ENCODE data around the gene IDH3B. TPM values are rescaled to one million over a fixed set of nuclear protein-coding genes. Genes with fewer than 3 reads are reported as not detected.

IDH3B gene
- total RNA-seq, 1 donor from 2014 or later, result 93.1 TPM

GRCh38 chr20:2626853-2627541 is 37.0 kb downstream of the IDH3B start:
- no peak for DNase-seq (ENCODE audit: low spot score in 2 of 2, unreplicated experiment in 2 of 2)
- H3K4me1 Mint-ChIP-seq, result no peaks in the 10 kb centered on the region
- TF ChIP-seq, protein P1, sequence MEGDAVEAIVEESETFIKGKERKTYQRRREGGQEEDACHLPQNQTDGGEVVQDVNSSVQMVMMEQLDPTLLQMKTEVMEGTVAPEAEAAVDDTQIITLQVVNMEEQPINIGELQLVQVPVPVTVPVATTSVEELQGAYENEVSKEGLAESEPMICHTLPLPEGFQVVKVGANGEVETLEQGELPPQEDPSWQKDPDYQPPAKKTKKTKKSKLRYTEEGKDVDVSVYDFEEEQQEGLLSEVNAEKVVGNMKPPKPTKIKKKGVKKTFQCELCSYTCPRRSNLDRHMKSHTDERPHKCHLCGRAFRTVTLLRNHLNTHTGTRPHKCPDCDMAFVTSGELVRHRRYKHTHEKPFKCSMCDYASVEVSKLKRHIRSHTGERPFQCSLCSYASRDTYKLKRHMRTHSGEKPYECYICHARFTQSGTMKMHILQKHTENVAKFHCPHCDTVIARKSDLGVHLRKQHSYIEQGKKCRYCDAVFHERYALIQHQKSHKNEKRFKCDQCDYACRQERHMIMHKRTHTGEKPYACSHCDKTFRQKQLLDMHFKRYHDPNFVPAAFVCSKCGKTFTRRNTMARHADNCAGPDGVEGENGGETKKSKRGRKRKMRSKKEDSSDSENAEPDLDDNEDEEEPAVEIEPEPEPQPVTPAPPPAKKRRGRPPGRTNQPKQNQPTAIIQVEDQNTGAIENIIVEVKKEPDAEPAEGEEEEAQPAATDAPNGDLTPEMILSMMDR (IDR thresholded peaks at IDR 0.05; ENCODE audit: unreplicated experiment), result no peak
- H3K9me3 Mint-ChIP-seq, result peaks cover 33% of the 10 kb centered on the region
- H3K4me3 Mint-ChIP-seq, result no peak overlapping the region
- H3K27me3 Mint-ChIP-seq (ENCODE audit: low read depth), result peaks cover 44% of the 10 kb centered on the region
- no peaks in the 10 kb centered on the region for H3K36me3 Mint-ChIP-seq
- H3K27ac Mint-ChIP-seq, result no peak overlapping the region

- TF ChIP-seq, protein P1 (IDR thresholded peaks at IDR 0.05; ENCODE audit: unreplicated experiment), result no peak
- Mint-ChIP-seq H3K4me1 (no peaks in the 10 kb centered on the region), H3K27ac (no peak overlapping the region), H3K27me3 (ENCODE audit: low read depth) (peaks cover 48% of the 10 kb centered on the region), H3K9me3 (peaks cover 25% of the 10 kb centered on the region), H3K4me3 (no peak overlapping the region), H3K36me3 (no peaks in the 10 kb centered on the region)
- no peak for DNase-seq (ENCODE audit: low spot score in 2 of 2, unreplicated experiment in 2 of 2)
These were observed 39.0 kb downstream of the IDH3B start for GRCh38 chr20:2625062-2625461.

DNA sequence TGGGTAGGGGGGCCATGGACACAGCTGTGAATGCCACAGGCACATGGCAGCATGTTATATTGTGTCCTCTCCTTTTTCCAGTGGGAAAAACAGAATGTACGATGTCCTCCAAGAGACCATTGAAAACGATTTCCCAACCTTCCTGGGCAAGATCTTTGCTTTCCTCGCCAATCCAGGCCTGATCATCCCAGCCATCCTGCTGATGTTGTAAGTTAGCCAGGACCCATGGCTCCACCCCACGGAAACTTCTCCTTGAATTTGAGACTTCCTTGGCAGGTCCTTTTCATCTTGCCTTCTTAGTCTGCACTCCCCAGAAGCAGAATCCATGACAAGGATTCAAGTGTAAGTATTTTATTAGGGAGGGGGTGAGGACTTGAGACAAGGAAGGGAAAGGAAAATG is 39.8 kb downstream of the IDH3B start:
- no peaks in the 10 kb centered on the region for H3K4me1 Mint-ChIP-seq
- H3K27me3 Mint-ChIP-seq (ENCODE audit: low read depth), result peaks cover 57% of the 10 kb centered on the region
- H3K9me3 Mint-ChIP-seq, result peaks cover 30% of the 10 kb centered on the region
- H3K4me3 Mint-ChIP-seq, result no peak overlapping the region
- no peak for DNase-seq (ENCODE audit: low spot score in 2 of 2, unreplicated experiment in 2 of 2)
- H3K36me3 Mint-ChIP-seq, result no peaks in the 10 kb centered on the region
- H3K27ac Mint-ChIP-seq, result no peak overlapping the region
- TF ChIP-seq, protein P1 (IDR thresholded peaks at IDR 0.05; ENCODE audit: unreplicated experiment), result no peak

DNA sequence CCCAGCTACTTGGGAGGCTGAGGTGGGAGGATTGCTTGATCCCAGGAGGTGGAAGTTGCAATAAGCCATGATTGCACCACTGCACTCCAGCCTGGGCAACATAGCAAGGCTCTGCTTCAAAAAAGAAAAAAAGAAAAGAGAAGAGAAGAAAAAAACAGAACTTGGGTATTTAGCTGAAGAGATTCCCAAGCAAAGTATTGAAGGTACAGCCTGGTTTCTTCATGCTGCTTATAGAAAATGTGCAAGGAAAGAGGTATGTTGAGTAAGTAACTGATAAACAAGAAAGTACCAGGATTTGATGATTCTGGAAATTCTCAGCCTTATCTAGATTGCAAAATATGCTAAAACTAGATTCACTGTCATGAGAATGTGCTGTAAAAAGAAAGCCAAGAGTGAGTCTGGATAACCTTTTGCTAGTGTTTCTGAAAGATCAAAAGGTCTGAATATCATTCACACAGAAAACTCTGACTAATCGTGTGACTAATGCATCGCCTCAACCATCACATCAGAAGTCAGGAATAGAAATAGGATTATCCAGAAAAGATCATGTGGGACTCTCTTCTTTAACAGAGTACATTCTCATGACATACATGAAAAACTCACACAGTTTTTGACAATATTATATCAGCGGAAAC is 43.9 kb downstream of the IDH3B start:
- no peak for DNase-seq (ENCODE audit: low spot score in 2 of 2, unreplicated experiment in 2 of 2)
- TF ChIP-seq, protein P1 (IDR thresholded peaks at IDR 0.05; ENCODE audit: unreplicated experiment), result no peak
- Mint-ChIP-seq H3K4me1 (no peaks in the 10 kb centered on the region), H3K36me3 (no peaks in the 10 kb centered on the region), H3K27me3 (ENCODE audit: low read depth) (peaks cover 77% of the 10 kb centered on the region), H3K4me3 (no peak overlapping the region), H3K9me3 (peaks cover 19% of the 10 kb centered on the region), H3K27ac (no peak overlapping the region)

DNA sequence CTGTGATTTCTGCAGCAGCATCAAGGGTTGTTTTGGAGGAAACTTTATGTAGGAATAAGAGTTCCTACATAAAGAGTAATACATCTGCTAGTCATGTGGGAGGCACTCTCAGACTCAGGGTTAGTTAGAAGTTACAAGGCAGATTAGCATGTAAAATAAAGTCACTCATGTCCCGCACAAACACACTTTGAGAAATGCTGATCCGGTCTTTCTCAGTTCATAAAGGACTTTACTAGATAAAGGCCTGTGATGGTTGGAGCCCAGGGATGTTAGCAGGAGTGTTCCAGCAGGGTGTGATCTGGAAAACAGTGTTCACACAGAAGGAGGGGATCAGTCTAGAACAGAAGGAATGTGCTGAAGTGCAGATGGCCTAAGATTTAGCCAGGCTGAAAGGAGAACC is 44.7 kb downstream of the IDH3B start:
- Mint-ChIP-seq H3K27ac (no peak overlapping the region), H3K36me3 (no peaks in the 10 kb centered on the region), H3K4me1 (no peaks in the 10 kb centered on the region), H3K27me3 (ENCODE audit: low read depth) (peaks cover 72% of the 10 kb centered on the region), H3K9me3 (peaks cover 19% of the 10 kb centered on the region), H3K4me3 (no peak overlapping the region)
- no peak for DNase-seq (ENCODE audit: low spot score in 2 of 2, unreplicated experiment in 2 of 2)
- TF ChIP-seq, protein P1 (IDR thresholded peaks at IDR 0.05; ENCODE audit: unreplicated experiment), result no peak
